CD14-positive monocyte (primary cell): ENCODE data around the gene PAPPA. TPM values are rescaled to one million over a fixed set of nuclear protein-coding genes. Genes with fewer than 3 reads are reported as not detected.

Experiments used
- DNase-seq, 3 donors: peaks; one replicate each; pipeline ENCODE4 v3.0.0-alpha.2; 2011 to 2022
- H2AFZ ChIP-seq: 2 replicates; pipeline ENCODE4 v1.6.0; 2012; ENCODE audit warnings: mild to moderate bottlenecking, low read depth, low read length, inconsistent platforms; ENCODE audit not compliant: insufficient read depth, poor library complexity, severe bottlenecking
- H3K27ac ChIP-seq, 2 donors: 1 replicate in 1 of 2; 2 replicates in 1 of 2; pipeline ENCODE4 v1.5.1; 2012 to 2013; ENCODE audit warnings: low read length in 2 of 2, control low read depth in 1 of 2, inconsistent platforms in 1 of 2, low read depth in 1 of 2, mild to moderate bottlenecking in 1 of 2
- H3K27me3 ChIP-seq, 2 donors: one replicate each; pipeline versions ENCODE4 v1.6.0 to v1.6.1; 2011 to 2013; ENCODE audit warnings: low read length in 2 of 2; ENCODE audit not compliant: control insufficient read depth in 2 of 2, insufficient read depth in 2 of 2
- H3K36me3 ChIP-seq, 2 donors: replicated peaks in 1 of 2; 1 replicate in 1 of 2; 2 replicates in 1 of 2; pipeline versions ENCODE4 v1.5.1 to v1.6.1; 2012 to 2013; ENCODE audit warnings: low read length in 2 of 2, control low read depth in 1 of 2, inconsistent platforms in 1 of 2, mild to moderate bottlenecking in 1 of 2; ENCODE audit not compliant: insufficient read depth in 2 of 2, control insufficient read depth in 1 of 2
- H3K4me1 ChIP-seq, 2 donors: 1 replicate in 1 of 2; 2 replicates in 1 of 2; pipeline versions ENCODE4 v1.5.1 to v1.6.1; 2012 to 2013; ENCODE audit warnings: low read length in 2 of 2, control low read depth in 1 of 2, inconsistent platforms in 1 of 2, mild to moderate bottlenecking in 1 of 2, moderate library complexity in 1 of 2; ENCODE audit not compliant: insufficient read depth in 2 of 2, control insufficient read depth in 1 of 2
- H3K4me2 ChIP-seq: replicated peaks from 2 replicates; pipeline ENCODE3; 2012; ENCODE audit warnings: low read length, moderate library complexity, mild to moderate bottlenecking; ENCODE audit not compliant: poor library complexity, severe bottlenecking; ENCODE audit errors: extremely low read depth
- H3K4me3 ChIP-seq, 3 experiments: fragments of 200-600 bp in 1 of 3; sonication (generic) in 1 of 3; replicated peaks in 1 of 3; 1 replicate in 2 of 3; 2 replicates in 1 of 3; pipeline ENCODE4 v1.5.1; 2011 to 2013; ENCODE audit warnings: low read length in 3 of 3, mild to moderate bottlenecking in 3 of 3, control low read depth in 2 of 3, low read depth in 2 of 3, inconsistent platforms in 1 of 3, moderate library complexity in 1 of 3
- H3K79me2 ChIP-seq: 2 replicates; pipeline ENCODE4 v1.6.0; 2012; ENCODE audit warnings: mild to moderate bottlenecking, control low read depth, inconsistent platforms, low read length, moderate library complexity; ENCODE audit not compliant: insufficient read depth
- H3K9ac ChIP-seq: 2 replicates; pipeline ENCODE4 v1.6.0; 2017; ENCODE audit warnings: low read length, mild to moderate bottlenecking; ENCODE audit not compliant: insufficient read depth, poor library complexity, severe bottlenecking
- H3K9me3 ChIP-seq, 2 donors: replicated peaks in 1 of 2; 1 replicate in 1 of 2; 2 replicates in 1 of 2; pipeline versions ENCODE4 v1.5.1 to v1.6.1; 2012 to 2013; ENCODE audit warnings: low read length in 2 of 2, control low read depth in 1 of 2; ENCODE audit not compliant: control insufficient read depth in 1 of 2, insufficient read depth in 1 of 2
- H4K20me1 ChIP-seq: 2 replicates; pipeline ENCODE4 v1.6.0; 2012; ENCODE audit warnings: mild to moderate bottlenecking, low read length, control low read depth, moderate library complexity; ENCODE audit not compliant: insufficient read depth
- H3K27ac Mint-ChIP-seq, 7 donors: one replicate each; pipeline ENCODE4 v1.8.0; 2020; ENCODE audit warnings: mild to moderate bottlenecking in 7 of 7, mixed read lengths in 7 of 7, moderate library complexity in 6 of 7, inconsistent platforms in 2 of 7
- H3K27me3 Mint-ChIP-seq, 3 donors: one replicate each; pipeline ENCODE4 v1.8.0; 2021 to 2022; ENCODE audit warnings: low read depth in 3 of 3, mild to moderate bottlenecking in 3 of 3, mixed read lengths in 3 of 3, moderate library complexity in 3 of 3, inconsistent platforms in 1 of 3
- H3K36me3 Mint-ChIP-seq, 2 donors: one replicate each; pipeline ENCODE4 v1.8.0; 2020; ENCODE audit warnings: mixed read lengths in 2 of 2, inconsistent platforms in 1 of 2, mild to moderate bottlenecking in 1 of 2
- H3K4me1 Mint-ChIP-seq: one replicate; pipeline ENCODE4 v1.8.0; 2020; ENCODE audit warnings: mild to moderate bottlenecking, mixed read lengths
- H3K4me3 Mint-ChIP-seq, 2 donors: one replicate each; pipeline ENCODE4 v1.8.0; 2020; ENCODE audit warnings: mild to moderate bottlenecking in 2 of 2, mixed read lengths in 2 of 2, moderate library complexity in 1 of 2
- H3K9me3 Mint-ChIP-seq, 7 donors: one replicate each; pipeline ENCODE4 v1.8.0; 2020 to 2022; ENCODE audit warnings: mixed read lengths in 7 of 7, mild to moderate bottlenecking in 6 of 7, moderate library complexity in 6 of 7, inconsistent platforms in 2 of 7
- WGBS: methylation state at CpG from one replicate; pipeline ENCODE4 v1.1.5; 2013; ENCODE audit warnings: missing lambda C conversion rate; ENCODE audit not compliant: insufficient coverage; 5-methylcytosine and 5-hydroxymethylcytosine counted together
- intact Hi-C, 2 donors: fragments of 100-400 bp; cut with micrococcal nuclease; formaldehyde crosslinking; loops; one replicate each; pipeline versions ENCODE4 v1.15.0 to v1.15.1; 2023
- polyA plus RNA-seq, 3 donors: library from polyadenylated mRNA; depleted of rRNA in 1 of 3; unstranded in 2 of 3; stranded (reverse) in 1 of 3; fragments of 300-500 nt in 2 of 3; fragments of >200 nt in 1 of 3; fragmentation: Illumina TruSeq in 2 of 3; gene quantifications; 1 replicate in 2 of 3; 2 replicates in 1 of 3; pipeline ENCODE4 v1.2.3, GENCODE V29; 2012 to 2021
- TF ChIP-seq, protein P1 (sequence below): fragments of 200-600 bp; IDR thresholded peaks from one replicate; pipeline ENCODE4 v1.8.0; 2022; ENCODE audit warnings: antibody characterized with exemption, mild to moderate bottlenecking

The PAPPA gene
- polyA plus RNA-seq, 3 donors: not detected

DNA sequence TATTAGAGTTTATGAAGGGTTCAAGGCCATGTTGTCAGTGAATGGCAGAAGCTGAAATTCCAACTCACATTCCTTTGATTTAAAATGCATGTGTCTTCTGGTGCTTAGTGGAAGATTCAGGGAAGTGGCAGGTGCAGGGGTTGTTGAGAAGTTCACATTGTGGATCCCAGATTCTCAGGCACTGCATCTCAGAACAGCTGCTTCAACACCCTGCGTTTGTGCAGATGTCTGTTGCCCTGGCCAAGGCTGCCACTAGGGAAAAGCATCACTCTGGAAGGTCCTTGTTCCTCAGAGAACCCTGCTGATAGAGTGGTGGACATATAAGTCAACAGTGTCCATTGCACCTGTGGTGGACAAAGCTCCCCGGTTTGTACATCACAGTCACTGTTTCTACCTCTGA is 162.7 kb downstream of the PAPPA start:
- Histone ChIP-seq H3K36me3 (no peaks in the 10 kb centered on the region), H3K79me2 (no peaks in the 10 kb centered on the region), H3K27me3 (no peaks in the 10 kb centered on the region), H4K20me1 (no peaks in the 10 kb centered on the region), H3K4me1 (no peaks in the 10 kb centered on the region), H3K4me2 (no peak overlapping the region), H2AFZ (no peak overlapping the region), H3K9me3 (no peaks in the 10 kb centered on the region), H3K9ac (no peak overlapping the region), H3K4me3 (no peak overlapping the region), H3K27ac (no peak overlapping the region)
- DNase-seq: no peak
- peaks cover 0 to 1% (median 0%) of the 10 kb centered on the region in 3 donors for H3K27me3 Mint-ChIP-seq
- H3K4me3 Mint-ChIP-seq: no peak overlapping the region
- intact Hi-C loops: no loop called here
- no peaks in the 10 kb centered on the region for H3K36me3 Mint-ChIP-seq
- WGBS: 60% methylated on average over 1 of the region's 2 CpGs
- TF ChIP-seq, protein P1, sequence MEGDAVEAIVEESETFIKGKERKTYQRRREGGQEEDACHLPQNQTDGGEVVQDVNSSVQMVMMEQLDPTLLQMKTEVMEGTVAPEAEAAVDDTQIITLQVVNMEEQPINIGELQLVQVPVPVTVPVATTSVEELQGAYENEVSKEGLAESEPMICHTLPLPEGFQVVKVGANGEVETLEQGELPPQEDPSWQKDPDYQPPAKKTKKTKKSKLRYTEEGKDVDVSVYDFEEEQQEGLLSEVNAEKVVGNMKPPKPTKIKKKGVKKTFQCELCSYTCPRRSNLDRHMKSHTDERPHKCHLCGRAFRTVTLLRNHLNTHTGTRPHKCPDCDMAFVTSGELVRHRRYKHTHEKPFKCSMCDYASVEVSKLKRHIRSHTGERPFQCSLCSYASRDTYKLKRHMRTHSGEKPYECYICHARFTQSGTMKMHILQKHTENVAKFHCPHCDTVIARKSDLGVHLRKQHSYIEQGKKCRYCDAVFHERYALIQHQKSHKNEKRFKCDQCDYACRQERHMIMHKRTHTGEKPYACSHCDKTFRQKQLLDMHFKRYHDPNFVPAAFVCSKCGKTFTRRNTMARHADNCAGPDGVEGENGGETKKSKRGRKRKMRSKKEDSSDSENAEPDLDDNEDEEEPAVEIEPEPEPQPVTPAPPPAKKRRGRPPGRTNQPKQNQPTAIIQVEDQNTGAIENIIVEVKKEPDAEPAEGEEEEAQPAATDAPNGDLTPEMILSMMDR: no peak
- H3K27ac Mint-ChIP-seq: no peak overlapping the region
- peaks cover 0 to 5% (median 1%) of the 10 kb centered on the region in 7 donors for H3K9me3 Mint-ChIP-seq
- H3K4me1 Mint-ChIP-seq: no peaks in the 10 kb centered on the region

- Mint-ChIP-seq H3K27ac (no peak overlapping the region), H3K4me1 (no peaks in the 10 kb centered on the region), H3K36me3 (no peaks in the 10 kb centered on the region), H3K27me3 (peaks cover 0 to 1% (median 0%) of the 10 kb centered on the region in 3 donors), H3K4me3 (no peak overlapping the region), H3K9me3 (peaks cover 0 to 5% (median 1%) of the 10 kb centered on the region in 7 donors)
- Histone ChIP-seq H3K36me3 (no peaks in the 10 kb centered on the region), H3K27me3 (no peaks in the 10 kb centered on the region), H3K9ac (no peak overlapping the region), H4K20me1 (no peaks in the 10 kb centered on the region), H3K27ac (no peak overlapping the region), H3K4me1 (no peaks in the 10 kb centered on the region), H3K9me3 (no peaks in the 10 kb centered on the region), H3K79me2 (no peaks in the 10 kb centered on the region), H2AFZ (no peak overlapping the region), H3K4me2 (no peak overlapping the region), H3K4me3 (no peak overlapping the region)
- intact Hi-C loops: no loop called here
- 100% methylated on average over 2 of the region's 2 CpGs for WGBS
- TF ChIP-seq, protein P1: no peak
- DNase-seq: no peak
These were observed 163.9 kb downstream of the PAPPA start for GRCh38 chr9:116317503-116317902.
